GM23248 (cell line): ENCODE results near the gene TEX19.

Experiments
- EZH2 ChIP-seq: fragments of 200-600 bp; sonication (generic); IDR thresholded peaks from 2 replicates; pipeline ENCODE4 v1.6.1; 2018; ENCODE audit warnings: antibody characterized with exemption, mild to moderate bottlenecking; ENCODE audit not compliant: insufficient read depth, poor library complexity, severe bottlenecking
- EZH2phosphoT487 ChIP-seq: fragments of 200-600 bp; sonication (generic); IDR thresholded peaks from 2 replicates; pipeline ENCODE4 v1.6.1; 2018; ENCODE audit warnings: antibody characterized with exemption, moderate library complexity, mild to moderate bottlenecking, low read depth; ENCODE audit not compliant: insufficient read depth

- TF ChIP-seq EZH2phosphoT487 (no peak), EZH2 (no peak)
These were observed 19.1 kb upstream of the TEX19 start for GRCh38 chr17:82339634-82340580.
